ENCODE results near the gene AGAP1. TPM values are rescaled to one million over a fixed set of nuclear protein-coding genes. Genes with fewer than 3 reads are reported as not detected.

Gene AGAP1
- total and polyA plus RNA-seq, 4 donors = 2.0 to 8.5 (median 5.4) TPM

DNA sequence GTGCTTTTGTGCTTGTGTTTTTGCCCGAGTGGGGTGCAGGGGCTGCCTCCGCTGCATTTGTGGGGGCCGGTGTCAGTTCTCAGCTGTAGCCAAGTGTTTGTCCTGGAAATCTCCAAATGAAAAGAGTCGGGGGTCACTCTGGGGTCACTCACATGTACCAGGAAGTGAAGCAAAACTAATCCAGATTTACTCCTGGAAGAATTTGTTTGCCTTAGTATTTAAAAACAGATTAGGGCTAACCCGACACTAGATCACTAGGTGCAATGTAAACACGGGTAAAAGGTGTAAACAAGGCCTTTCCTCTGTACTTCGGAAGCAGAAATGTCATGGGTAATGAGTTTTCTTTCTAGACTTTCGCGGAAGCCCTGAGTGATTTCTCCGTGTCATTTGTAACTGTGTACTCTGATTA, 624.0 kb downstream of the AGAP1 start:
- 61% methylated on average over 10 of the region's 10 CpGs for WGBS
- H3K4me3 ChIP-seq (ENCODE audit: low read depth in 1 of 3, low read length in 3 of 3) = no peak overlapping the region
- no peak for TF ChIP-seq HNF4A (conservative IDR thresholded peaks at IDR 0.05)
- no peak for TF ChIP-seq YY1 (IDR thresholded peaks at IDR 0.05)
- TF ChIP-seq EGR1 (IDR thresholded peaks at IDR 0.05; ENCODE audit: low read depth in 2 of 2) = no peak
- TF ChIP-seq, protein P1, sequence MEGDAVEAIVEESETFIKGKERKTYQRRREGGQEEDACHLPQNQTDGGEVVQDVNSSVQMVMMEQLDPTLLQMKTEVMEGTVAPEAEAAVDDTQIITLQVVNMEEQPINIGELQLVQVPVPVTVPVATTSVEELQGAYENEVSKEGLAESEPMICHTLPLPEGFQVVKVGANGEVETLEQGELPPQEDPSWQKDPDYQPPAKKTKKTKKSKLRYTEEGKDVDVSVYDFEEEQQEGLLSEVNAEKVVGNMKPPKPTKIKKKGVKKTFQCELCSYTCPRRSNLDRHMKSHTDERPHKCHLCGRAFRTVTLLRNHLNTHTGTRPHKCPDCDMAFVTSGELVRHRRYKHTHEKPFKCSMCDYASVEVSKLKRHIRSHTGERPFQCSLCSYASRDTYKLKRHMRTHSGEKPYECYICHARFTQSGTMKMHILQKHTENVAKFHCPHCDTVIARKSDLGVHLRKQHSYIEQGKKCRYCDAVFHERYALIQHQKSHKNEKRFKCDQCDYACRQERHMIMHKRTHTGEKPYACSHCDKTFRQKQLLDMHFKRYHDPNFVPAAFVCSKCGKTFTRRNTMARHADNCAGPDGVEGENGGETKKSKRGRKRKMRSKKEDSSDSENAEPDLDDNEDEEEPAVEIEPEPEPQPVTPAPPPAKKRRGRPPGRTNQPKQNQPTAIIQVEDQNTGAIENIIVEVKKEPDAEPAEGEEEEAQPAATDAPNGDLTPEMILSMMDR (IDR thresholded peaks at IDR 0.05; ENCODE audit: low read depth, low read length, missing input control) = no peak
- TF ChIP-seq ZBTB33 (IDR thresholded peaks at IDR 0.05) = no peak
- TF ChIP-seq NR2F2 (IDR thresholded peaks at IDR 0.05) = no peak
- no peak for TF ChIP-seq SP1 (IDR thresholded peaks at IDR 0.05)
- no peak for TF ChIP-seq FOXA1 (IDR thresholded peaks at IDR 0.05)
- no peak for TF ChIP-seq RAD21 (IDR thresholded peaks at IDR 0.05)
- no peak for TF ChIP-seq ATF3 (IDR thresholded peaks at IDR 0.05)
- no peak for TF ChIP-seq GABPA (IDR thresholded peaks at IDR 0.05 in 1 of 2, conservative IDR thresholded peaks at IDR 0.05 in 1 of 2)
- TF ChIP-seq RXRA (IDR thresholded peaks at IDR 0.05) = no peak
- no peak for TF ChIP-seq FOXA2 (IDR thresholded peaks at IDR 0.05)
- no peak for TF ChIP-seq TAF1 (conservative IDR thresholded peaks at IDR 0.05)
- no peak for TF ChIP-seq HNF4G (IDR thresholded peaks at IDR 0.05)
- DNase-seq (ENCODE audit: low spot score) = no peak
- H3K27ac ChIP-seq (ENCODE audit: low read depth in 1 of 2, low read length in 2 of 2) = no peak overlapping the region
- peaks cover 0 to 4% (median under 1%) of the 10 kb centered on the region in 4 donors for H3K36me3 ChIP-seq (ENCODE audit: control insufficient read depth in 4 of 4, insufficient read depth in 3 of 4, low read depth in 1 of 4, low read length in 3 of 4)
- H3K9ac ChIP-seq (ENCODE audit: low read depth in 1 of 2, low read length in 2 of 2) = no peak overlapping the region
- H3K27me3 ChIP-seq (ENCODE audit: control insufficient read depth in 4 of 4, insufficient read depth in 4 of 4, low read length in 3 of 4) = no peaks in the 10 kb centered on the region
- H3K4me1 ChIP-seq (ENCODE audit: control insufficient read depth in 4 of 4, insufficient read depth in 4 of 4, low read length in 3 of 4) = no peaks in the 10 kb centered on the region
- no peaks in the 10 kb centered on the region for H3K9me3 ChIP-seq (ENCODE audit: control insufficient read depth in 4 of 4, low read length in 3 of 4)

GRCh38 chr2:236119003-236119402, 625.2 kb downstream of the AGAP1 start:
- 92% methylated on average over 4 of the region's 4 CpGs for WGBS
- H3K9me3 ChIP-seq (ENCODE audit: control insufficient read depth in 4 of 4, low read length in 3 of 4) = no peaks in the 10 kb centered on the region
- H3K9ac ChIP-seq (ENCODE audit: low read depth in 1 of 2, low read length in 2 of 2) = no peak overlapping the region
- DNase-seq (ENCODE audit: low spot score) = no peak
- no peak overlapping the region for H3K4me3 ChIP-seq (ENCODE audit: low read depth in 1 of 3, low read length in 3 of 3)
- peaks cover 0 to 6% (median under 1%) of the 10 kb centered on the region in 4 donors for H3K36me3 ChIP-seq (ENCODE audit: control insufficient read depth in 4 of 4, insufficient read depth in 3 of 4, low read depth in 1 of 4, low read length in 3 of 4)
- no peaks in the 10 kb centered on the region for H3K27me3 ChIP-seq (ENCODE audit: control insufficient read depth in 4 of 4, insufficient read depth in 4 of 4, low read length in 3 of 4)
- no peak for TF ChIP-seq FOXA1 (IDR thresholded peaks at IDR 0.05)
- no peak for TF ChIP-seq FOXA2 (IDR thresholded peaks at IDR 0.05)
- TF ChIP-seq GABPA (IDR thresholded peaks at IDR 0.05 in 1 of 2, conservative IDR thresholded peaks at IDR 0.05 in 1 of 2) = no peak
- TF ChIP-seq RXRA (IDR thresholded peaks at IDR 0.05) = no peak
- TF ChIP-seq ZBTB33 (IDR thresholded peaks at IDR 0.05) = no peak
- TF ChIP-seq, protein P1 (IDR thresholded peaks at IDR 0.05; ENCODE audit: low read depth, low read length, missing input control) = no peak
- TF ChIP-seq NR2F2 (IDR thresholded peaks at IDR 0.05) = no peak
- no peak for TF ChIP-seq YY1 (IDR thresholded peaks at IDR 0.05)
- no peak for TF ChIP-seq HNF4A (conservative IDR thresholded peaks at IDR 0.05)
- no peak for TF ChIP-seq JUND (IDR thresholded peaks at IDR 0.05)
- no peak for TF ChIP-seq RAD21 (IDR thresholded peaks at IDR 0.05)
- no peaks in the 10 kb centered on the region for H3K4me1 ChIP-seq (ENCODE audit: control insufficient read depth in 4 of 4, insufficient read depth in 4 of 4, low read length in 3 of 4)
- H3K27ac ChIP-seq (ENCODE audit: low read depth in 1 of 2, low read length in 2 of 2) = no peak overlapping the region

Data from liver (tissue), 9 donors.